Measurements from ENCODE around the gene CCDC175.

Gene CCDC175

DNA sequence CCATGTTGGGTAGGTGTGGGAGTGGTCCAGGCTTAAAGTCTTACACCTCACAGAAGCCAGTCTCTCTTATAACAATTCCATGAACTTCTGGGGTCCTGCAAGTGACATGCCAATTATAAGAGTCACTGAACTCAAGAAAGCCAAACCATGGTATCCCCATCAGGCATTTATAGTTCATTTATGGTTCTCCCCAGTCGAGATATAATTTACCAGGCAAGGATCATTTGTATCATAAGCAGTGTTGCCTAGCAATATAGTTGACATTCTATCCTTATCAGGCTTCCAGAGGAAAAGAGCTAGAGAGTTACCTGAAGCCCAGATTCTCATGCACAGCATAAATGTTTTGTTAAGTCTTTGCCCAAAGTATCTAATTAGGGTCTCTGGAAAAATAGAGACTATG is 84.2 kb downstream of the CCDC175 start:
- H3K36me3 ChIP-seq (ENCODE audit: insufficient read depth, low read length): peaks cover 81% of the 10 kb centered on the region
- ATAC-seq (ENCODE audit: insufficient read depth, low read depth) (no peak), DNase-seq (no peak)
- H3K79me2 ChIP-seq (ENCODE audit: insufficient read depth, low read length): peaks cover 8% of the 10 kb centered on the region
- TF ChIP-seq, protein P1, sequence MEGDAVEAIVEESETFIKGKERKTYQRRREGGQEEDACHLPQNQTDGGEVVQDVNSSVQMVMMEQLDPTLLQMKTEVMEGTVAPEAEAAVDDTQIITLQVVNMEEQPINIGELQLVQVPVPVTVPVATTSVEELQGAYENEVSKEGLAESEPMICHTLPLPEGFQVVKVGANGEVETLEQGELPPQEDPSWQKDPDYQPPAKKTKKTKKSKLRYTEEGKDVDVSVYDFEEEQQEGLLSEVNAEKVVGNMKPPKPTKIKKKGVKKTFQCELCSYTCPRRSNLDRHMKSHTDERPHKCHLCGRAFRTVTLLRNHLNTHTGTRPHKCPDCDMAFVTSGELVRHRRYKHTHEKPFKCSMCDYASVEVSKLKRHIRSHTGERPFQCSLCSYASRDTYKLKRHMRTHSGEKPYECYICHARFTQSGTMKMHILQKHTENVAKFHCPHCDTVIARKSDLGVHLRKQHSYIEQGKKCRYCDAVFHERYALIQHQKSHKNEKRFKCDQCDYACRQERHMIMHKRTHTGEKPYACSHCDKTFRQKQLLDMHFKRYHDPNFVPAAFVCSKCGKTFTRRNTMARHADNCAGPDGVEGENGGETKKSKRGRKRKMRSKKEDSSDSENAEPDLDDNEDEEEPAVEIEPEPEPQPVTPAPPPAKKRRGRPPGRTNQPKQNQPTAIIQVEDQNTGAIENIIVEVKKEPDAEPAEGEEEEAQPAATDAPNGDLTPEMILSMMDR (IDR thresholded peaks at IDR 0.05; ENCODE audit: borderline replicate concordance, extremely low read depth, low read length, poor library complexity, severe bottlenecking): no peak
- no peak for TF ChIP-seq EZH2 (IDR thresholded peaks at IDR 0.05; ENCODE audit: borderline replicate concordance, low read depth, low read length, severe bottlenecking)
- H3K4me3 ChIP-seq (ENCODE audit: low read depth in 1 of 2, low read length in 2 of 2): no peak overlapping the region
- no peaks in the 10 kb centered on the region for H3K9me3 ChIP-seq (ENCODE audit: insufficient read depth, low read length, severe bottlenecking)
- H3K4me2 ChIP-seq (ENCODE audit: insufficient read depth, low read length): no peak overlapping the region
- H3K9ac ChIP-seq (ENCODE audit: low read depth, low read length): no peak overlapping the region
- no peak overlapping the region for H3K27ac ChIP-seq (ENCODE audit: low read length)
- no peaks in the 10 kb centered on the region for H3K27me3 ChIP-seq (ENCODE audit: insufficient read depth, low read length, poor library complexity)
- no peaks in the 10 kb centered on the region for H4K20me1 ChIP-seq (ENCODE audit: insufficient read depth, low read length)
- no peak overlapping the region for H2AFZ ChIP-seq (ENCODE audit: low read depth, low read length)
- H3K4me1 ChIP-seq (ENCODE audit: insufficient read depth, low read length): no peaks in the 10 kb centered on the region

DNA sequence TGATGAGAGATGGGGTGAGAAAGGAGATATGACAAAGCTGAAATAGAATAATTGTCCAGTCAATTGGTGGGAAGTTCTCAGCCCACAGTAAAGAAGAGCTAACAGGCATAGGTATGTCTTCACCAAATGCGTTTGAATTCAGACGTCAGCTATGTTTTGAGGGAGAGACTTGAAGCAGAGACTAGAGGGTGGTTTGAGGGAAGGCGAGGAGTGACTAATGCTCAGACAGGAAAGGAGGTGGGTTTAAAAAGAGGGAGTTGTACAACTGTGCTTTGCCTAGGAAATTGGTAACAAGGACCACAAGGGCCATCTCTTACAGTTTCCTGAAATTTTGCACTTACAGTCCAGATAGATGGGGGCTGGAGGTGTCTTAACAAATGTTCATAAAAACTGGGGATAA is 85.9 kb downstream of the CCDC175 start:
- H3K9ac ChIP-seq (ENCODE audit: low read depth, low read length): no peak overlapping the region
- H3K4me2 ChIP-seq (ENCODE audit: insufficient read depth, low read length): no peak overlapping the region

DNA sequence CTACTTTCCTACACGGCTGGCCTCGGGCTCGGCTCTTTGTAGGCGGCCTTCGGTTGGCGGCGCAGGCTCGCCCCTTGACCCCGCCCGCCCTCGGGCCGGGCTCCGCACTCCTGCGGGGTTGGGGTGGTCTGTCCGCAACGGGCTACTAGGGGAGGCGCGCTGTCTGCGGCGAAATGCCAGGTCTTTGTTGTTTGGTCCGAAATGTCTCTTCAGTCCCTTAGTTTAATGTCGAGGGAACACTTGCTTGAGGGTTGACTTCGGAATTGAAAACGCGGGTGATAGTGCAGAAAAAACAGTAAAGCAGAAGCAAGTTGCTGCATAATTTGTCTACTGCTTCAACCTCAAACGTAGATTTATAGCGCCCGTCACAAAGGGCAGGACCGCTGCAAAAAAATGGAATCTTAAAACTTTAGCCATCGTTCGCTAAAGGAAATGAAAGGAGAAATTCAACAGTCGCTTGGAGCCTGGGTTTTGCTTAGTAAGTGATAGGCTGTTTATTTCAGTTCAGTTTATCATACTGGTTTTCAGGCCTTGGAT is 91.9 kb downstream of the CCDC175 start:
- Histone ChIP-seq H3K36me3 (ENCODE audit: insufficient read depth, low read length) (peaks cover 23% of the 10 kb centered on the region), H2AFZ (ENCODE audit: low read depth, low read length) (peak overlapping the region; percentile 85), H3K4me2 (ENCODE audit: insufficient read depth, low read length) (peak overlapping the region; percentile 89), H3K4me3 (ENCODE audit: low read depth in 1 of 2, low read length in 2 of 2) (peak overlapping the region; percentile 74 to 79), H3K4me1 (ENCODE audit: insufficient read depth, low read length) (peaks cover 50% of the 10 kb centered on the region), H3K27ac (ENCODE audit: low read length) (peak overlapping the region; percentile 84), H3K79me2 (ENCODE audit: insufficient read depth, low read length) (peaks cover 44% of the 10 kb centered on the region), H4K20me1 (ENCODE audit: insufficient read depth, low read length) (no peaks in the 10 kb centered on the region), H3K9ac (ENCODE audit: low read depth, low read length) (peak overlapping the region; percentile 84), H3K27me3 (ENCODE audit: insufficient read depth, low read length, poor library complexity) (no peaks in the 10 kb centered on the region), H3K9me3 (ENCODE audit: insufficient read depth, low read length, severe bottlenecking) (no peaks in the 10 kb centered on the region)
- ATAC-seq (ENCODE audit: insufficient read depth, low read depth): peak; percentile 59
- DNase-seq: no peak
- TF ChIP-seq EZH2 (IDR thresholded peaks at IDR 0.05; ENCODE audit: borderline replicate concordance, low read depth, low read length, severe bottlenecking): no peak
- TF ChIP-seq, protein P1 (IDR thresholded peaks at IDR 0.05; ENCODE audit: borderline replicate concordance, extremely low read depth, low read length, poor library complexity, severe bottlenecking): peak; percentile 2

More for the DNA sequence above, 85.9 kb downstream of the CCDC175 start:
- Histone ChIP-seq H3K27me3 (ENCODE audit: insufficient read depth, low read length, poor library complexity) (no peaks in the 10 kb centered on the region), H3K79me2 (ENCODE audit: insufficient read depth, low read length) (peaks cover 23% of the 10 kb centered on the region), H3K9me3 (ENCODE audit: insufficient read depth, low read length, severe bottlenecking) (no peaks in the 10 kb centered on the region), H4K20me1 (ENCODE audit: insufficient read depth, low read length) (no peaks in the 10 kb centered on the region), H3K4me3 (ENCODE audit: low read depth in 1 of 2, low read length in 2 of 2) (no peak overlapping the region), H2AFZ (ENCODE audit: low read depth, low read length) (no peak overlapping the region), H3K36me3 (ENCODE audit: insufficient read depth, low read length) (peaks cover 69% of the 10 kb centered on the region), H3K4me1 (ENCODE audit: insufficient read depth, low read length) (peaks cover 12% of the 10 kb centered on the region), H3K27ac (ENCODE audit: low read length) (no peak overlapping the region)
- DNase-seq (no peak), ATAC-seq (ENCODE audit: insufficient read depth, low read depth) (no peak)
- no peak for TF ChIP-seq EZH2 (IDR thresholded peaks at IDR 0.05; ENCODE audit: borderline replicate concordance, low read depth, low read length, severe bottlenecking)
- TF ChIP-seq, protein P1 (IDR thresholded peaks at IDR 0.05; ENCODE audit: borderline replicate concordance, extremely low read depth, low read length, poor library complexity, severe bottlenecking): no peak
